Measurements from ENCODE around the gene CAMK2N1.

GRCh38 chr1:20442920-20443625 lies 42.9 kb downstream of the CAMK2N1 start:
- TF ChIP-seq CTCF (IDR thresholded peaks at IDR 0.05 in 8 of 11, conservative IDR thresholded peaks at IDR 0.05 in 3 of 11) = no peak
- TF ChIP-seq POLR2AphosphoS5 (IDR thresholded peaks at IDR 0.05) = no peak
